Panc1 (cell line): Measurements from ENCODE around the gene ARMS2. TPM values are rescaled to one million over a fixed set of nuclear protein-coding genes. Genes with fewer than 3 reads are reported as not detected.

Source experiments
- ATAC-seq: fragments of 200-7000 bp; cut with Tn5 transposase; 2 replicates; pipeline ENCODE4 v1.9.1; 2020; ENCODE audit warnings: mild to moderate bottlenecking, moderate library complexity
- BruUV-seq: library from RNA; stranded (reverse); fragments of 400-500 nt; replicated peaks from 2 replicates; lab custom pipeline; 2021; lab: Mats Ljungman, UMichigan
- CTCF ChIA-PET: fragments of 300-600 bp; sonication (Branson Sonifier 250); formaldehyde crosslinking; loops from one replicate; lab custom pipeline; 2022; ENCODE audit warnings: antibody characterized with exemption; lab: Charles Lee
- POLR2A ChIA-PET: fragments of 300-600 bp; sonication (Branson Sonifier 250); formaldehyde crosslinking; loops from one replicate; lab custom pipeline; 2022; ENCODE audit warnings: antibody characterized with exemption; lab: Charles Lee
- DNase-seq: peaks from one replicate; pipeline ENCODE4 v3.0.0-alpha.2; 2010; ENCODE audit warnings: low read depth, low spot score
- H3K27ac ChIP-seq: 2 replicates; pipeline ENCODE4 v1.5.1; 2011; ENCODE audit warnings: mild to moderate bottlenecking, low read length, inconsistent platforms
- H3K27me3 ChIP-seq: fragments of 200-500 bp; sonication (Bioruptor generic); 2 replicates; pipeline ENCODE4 v1.6.0; 2014; ENCODE audit warnings: low read length, inconsistent platforms; ENCODE audit not compliant: control insufficient read depth, insufficient read depth
- H3K36me3 ChIP-seq: fragments of 200-500 bp; sonication (Bioruptor generic); 2 replicates; pipeline ENCODE4 v1.5.1; 2014; ENCODE audit warnings: inconsistent platforms, mild to moderate bottlenecking, low read length, moderate library complexity; ENCODE audit not compliant: control insufficient read depth, insufficient read depth
- H3K4me1 ChIP-seq: 2 replicates; pipeline ENCODE4 v1.5.1; 2011; ENCODE audit warnings: inconsistent platforms, mild to moderate bottlenecking, low read length, moderate library complexity; ENCODE audit not compliant: control insufficient read depth, insufficient read depth
- H3K4me3 ChIP-seq, 2 experiments: 2 replicates each; pipeline ENCODE4 v1.5.1; 2011 to 2012; ENCODE audit warnings: low read depth in 2 of 2, low read length in 2 of 2, mild to moderate bottlenecking in 2 of 2, inconsistent platforms in 1 of 2, moderate library complexity in 1 of 2
- H3K9me3 ChIP-seq: fragments of 200-500 bp; sonication (Bioruptor generic); 2 replicates; pipeline ENCODE4 v1.5.1; 2014; ENCODE audit warnings: low read depth, mild to moderate bottlenecking, inconsistent platforms, low read length, moderate library complexity; ENCODE audit not compliant: control insufficient read depth, insufficient read depth
- CTCF ChIP-seq: fragments of 450-650 bp; IDR thresholded peaks from 2 replicates; pipeline ENCODE4 v1.5.1; 2017; ENCODE audit warnings: mild to moderate bottlenecking
- POLR2AphosphoS5 ChIP-seq: IDR thresholded peaks from 2 replicates; pipeline ENCODE4 v1.6.1; 2012; ENCODE audit warnings: mild to moderate bottlenecking, low read depth, low read length, moderate library complexity
- SIN3A ChIP-seq: IDR thresholded peaks from 2 replicates; pipeline ENCODE4 v1.6.1; 2012; ENCODE audit warnings: low read depth, mild to moderate bottlenecking, low read length, moderate library complexity, borderline replicate concordance; ENCODE audit not compliant: insufficient read depth
- TCF7L2 ChIP-seq: IDR thresholded peaks from 2 replicates; pipeline ENCODE4 v1.6.1; 2011; ENCODE audit warnings: mild to moderate bottlenecking, low read depth, low read length, inconsistent platforms
- in situ Hi-C: cut with HindIII; loops from 2 replicates; pipeline ENCODE4 v1.10.0; 2016; ENCODE audit warnings: low sequenced_read_pairs, low pct_unique_long_range_greater_than_20kb
- intact Hi-C: fragments of 100-400 bp; cut with micrococcal nuclease; formaldehyde crosslinking; loops from one replicate; pipeline ENCODE4 v1.10.0; 2022; ENCODE audit not compliant: unreplicated experiment
- total RNA-seq: library from RNA; stranded (reverse); gene quantifications from one replicate; pipeline ENCODE4 v1.2.1, GENCODE V29; 2021; ENCODE audit not compliant: unreplicated experiment
- TF ChIP-seq, protein P1 (sequence below), 2 experiments: IDR thresholded peaks; 2 replicates each; pipeline ENCODE4 v1.6.1; 2011 to 2012; ENCODE audit warnings: low read depth in 2 of 2, control low read depth in 1 of 2, low read length in 1 of 2, mild to moderate bottlenecking in 1 of 2, moderate library complexity in 1 of 2; ENCODE audit not compliant: insufficient read depth in 1 of 2

Gene ARMS2
- total RNA-seq, 1 experiment from 2014 or later, result not detected

DNA sequence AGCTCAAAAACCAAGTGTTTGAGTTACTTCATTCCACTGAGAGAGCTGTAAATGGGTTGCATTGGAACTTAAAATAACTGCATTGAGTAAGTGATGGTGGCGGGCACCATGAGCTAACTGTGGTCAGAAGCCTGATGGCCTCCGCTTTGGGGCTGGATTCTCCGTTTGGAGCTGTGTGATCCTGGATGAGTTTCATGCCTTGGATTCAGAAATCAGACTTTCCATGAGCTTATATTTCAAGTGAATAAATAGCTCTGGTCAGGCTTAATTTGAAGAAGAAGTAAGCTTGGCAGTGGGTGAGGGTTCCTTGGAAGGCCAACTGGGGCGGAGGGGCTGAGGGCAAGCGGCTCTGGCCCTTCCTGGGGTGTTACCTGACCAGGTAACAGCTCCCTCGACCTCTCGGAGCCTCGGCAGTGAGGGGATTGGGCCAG, 12.5 kb downstream of the ARMS2 start:
- intact Hi-C loops, result no loop called here
- Histone ChIP-seq H3K36me3 (no peaks in the 10 kb centered on the region), H3K27ac (no peak overlapping the region), H3K4me3 (no peak overlapping the region), H3K4me1 (peaks cover 8% of the 10 kb centered on the region; the same call in 1 of the 2 replicates), H3K9me3 (no peaks in the 10 kb centered on the region), H3K27me3 (peaks cover 2% of the 10 kb centered on the region; the same call in 1 of the 2 replicates)
- POLR2A ChIA-PET, result no interaction called here
- DNase-seq (no peak), ATAC-seq (no peak)
- TF ChIP-seq SIN3A (no peak), POLR2AphosphoS5 (no peak), CTCF (no peak), TCF7L2 (no peak)
- TF ChIP-seq, protein P1, sequence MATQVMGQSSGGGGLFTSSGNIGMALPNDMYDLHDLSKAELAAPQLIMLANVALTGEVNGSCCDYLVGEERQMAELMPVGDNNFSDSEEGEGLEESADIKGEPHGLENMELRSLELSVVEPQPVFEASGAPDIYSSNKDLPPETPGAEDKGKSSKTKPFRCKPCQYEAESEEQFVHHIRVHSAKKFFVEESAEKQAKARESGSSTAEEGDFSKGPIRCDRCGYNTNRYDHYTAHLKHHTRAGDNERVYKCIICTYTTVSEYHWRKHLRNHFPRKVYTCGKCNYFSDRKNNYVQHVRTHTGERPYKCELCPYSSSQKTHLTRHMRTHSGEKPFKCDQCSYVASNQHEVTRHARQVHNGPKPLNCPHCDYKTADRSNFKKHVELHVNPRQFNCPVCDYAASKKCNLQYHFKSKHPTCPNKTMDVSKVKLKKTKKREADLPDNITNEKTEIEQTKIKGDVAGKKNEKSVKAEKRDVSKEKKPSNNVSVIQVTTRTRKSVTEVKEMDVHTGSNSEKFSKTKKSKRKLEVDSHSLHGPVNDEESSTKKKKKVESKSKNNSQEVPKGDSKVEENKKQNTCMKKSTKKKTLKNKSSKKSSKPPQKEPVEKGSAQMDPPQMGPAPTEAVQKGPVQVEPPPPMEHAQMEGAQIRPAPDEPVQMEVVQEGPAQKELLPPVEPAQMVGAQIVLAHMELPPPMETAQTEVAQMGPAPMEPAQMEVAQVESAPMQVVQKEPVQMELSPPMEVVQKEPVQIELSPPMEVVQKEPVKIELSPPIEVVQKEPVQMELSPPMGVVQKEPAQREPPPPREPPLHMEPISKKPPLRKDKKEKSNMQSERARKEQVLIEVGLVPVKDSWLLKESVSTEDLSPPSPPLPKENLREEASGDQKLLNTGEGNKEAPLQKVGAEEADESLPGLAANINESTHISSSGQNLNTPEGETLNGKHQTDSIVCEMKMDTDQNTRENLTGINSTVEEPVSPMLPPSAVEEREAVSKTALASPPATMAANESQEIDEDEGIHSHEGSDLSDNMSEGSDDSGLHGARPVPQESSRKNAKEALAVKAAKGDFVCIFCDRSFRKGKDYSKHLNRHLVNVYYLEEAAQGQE (IDR thresholded peaks at IDR 0.05; ENCODE audit: insufficient read depth in 1 of 2, low read depth in 2 of 2, low read length in 1 of 2), result no peak
- CTCF ChIA-PET, result no interaction called here
- in situ Hi-C loops, result no loop called here
- no TSS peak for BruUV-seq

DNA sequence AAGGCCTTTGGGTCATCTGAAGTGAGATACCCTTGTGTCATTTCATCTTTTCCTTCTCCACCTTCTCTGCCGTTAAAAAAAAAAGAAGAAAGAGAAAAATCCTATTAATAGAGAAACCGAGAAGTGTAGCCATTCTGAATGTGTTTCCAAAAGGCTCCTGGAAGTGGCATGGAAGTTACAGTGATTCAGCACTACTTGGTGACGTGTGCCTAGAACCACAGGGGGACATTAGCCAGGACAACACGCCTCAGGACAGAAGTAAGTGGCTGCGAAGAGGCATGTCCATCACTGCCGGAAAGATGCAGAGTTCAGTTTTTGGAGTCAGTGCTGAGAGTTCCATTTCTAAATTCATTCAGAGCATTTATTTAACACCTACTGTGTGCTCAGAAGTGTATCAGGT, 13.2 kb downstream of the ARMS2 start:
- ChIA-PET CTCF (interaction anchor here (0.6 kb wide), 1 partner anchor 99 kb away, joined by 4 read pairs; no protein-coding TSS in a partner anchor), POLR2A (no interaction called here)
- Histone ChIP-seq H3K9me3 (no peaks in the 10 kb centered on the region), H3K27me3 (peaks cover 2% of the 10 kb centered on the region; the same call in 1 of the 2 replicates), H3K4me1 (peaks cover 8% of the 10 kb centered on the region; the same call in 1 of the 2 replicates), H3K27ac (no peak overlapping the region), H3K36me3 (no peaks in the 10 kb centered on the region), H3K4me3 (no peak overlapping the region)
- no peak for TF ChIP-seq POLR2AphosphoS5
- TF ChIP-seq, protein P1 (IDR thresholded peaks at IDR 0.05; ENCODE audit: insufficient read depth in 1 of 2, low read depth in 2 of 2, low read length in 1 of 2), result no peak
- no peak for TF ChIP-seq TCF7L2
- TF ChIP-seq SIN3A, result no peak
- ATAC-seq, result no peak
- no peak for DNase-seq
- intact Hi-C loops, result no loop called here
- no TSS peak for BruUV-seq
- in situ Hi-C loops, result no loop called here
